HG03135 (cell line): ENCODE results near the gene RPL41.
"Not testable (repeated sequence)": the region's sequence is repeated elsewhere in the genome, so short reads cannot be mapped to it uniquely, and the experiment has no call there.

ENCODE experiments used
- ATAC-seq: cut with Tn5 transposase; IDR thresholded peaks from one replicate; pipeline ENCODE4 v1.9.1; 2021; ENCODE audit warnings: mild to moderate bottlenecking, moderate library complexity; ENCODE audit not compliant: unreplicated experiment

The RPL41 gene

GRCh38 chr12:56102683-56103065 lies 13.8 kb upstream of the RPL41 start:
- no peak for ATAC-seq

DNA sequence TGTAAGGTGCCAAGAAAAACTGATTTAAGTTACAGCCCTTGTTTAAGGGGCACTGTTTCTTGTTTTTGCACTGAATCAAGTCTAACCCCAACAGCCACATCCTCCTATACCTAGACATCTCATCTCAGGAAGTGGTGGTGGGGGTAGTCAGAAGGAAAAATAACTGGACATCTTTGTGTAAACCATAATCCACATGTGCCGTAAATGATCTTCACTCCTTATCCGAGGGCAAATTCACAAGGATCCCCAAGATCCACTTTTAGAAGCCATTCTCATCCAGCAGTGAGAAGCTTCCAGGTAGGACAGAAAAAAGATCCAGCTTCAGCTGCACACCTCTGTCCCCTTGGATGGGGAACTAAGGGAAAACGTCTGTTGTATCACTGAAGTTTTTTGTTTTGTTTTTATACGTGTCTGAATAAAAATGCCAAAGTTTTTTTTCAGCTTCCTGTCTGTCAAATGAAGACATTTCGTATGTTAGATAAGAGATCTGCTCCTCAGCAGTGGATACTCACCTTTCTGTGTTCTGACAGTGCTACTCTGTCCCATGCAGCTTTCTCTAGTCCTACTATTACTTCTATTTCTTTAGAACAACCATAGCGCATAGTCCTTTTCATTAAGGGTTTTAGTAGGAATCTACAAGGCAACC lies 13.2 kb upstream of the RPL41 start:
- no peak for ATAC-seq

- ATAC-seq = no peak
Observed at GRCh38 chr12:56103823-56104108, 12.7 kb upstream of the RPL41 start.

GRCh38 chr12:56104109-56104814 lies 12.2 kb upstream of the RPL41 start, which contains the start of gene PA2G4:
PA2G4 (plus strand) TSS chr12:56104559; CDS start chr12:56104738, 179 bp downstream.
- peak; percentile 96 for ATAC-seq

DNA sequence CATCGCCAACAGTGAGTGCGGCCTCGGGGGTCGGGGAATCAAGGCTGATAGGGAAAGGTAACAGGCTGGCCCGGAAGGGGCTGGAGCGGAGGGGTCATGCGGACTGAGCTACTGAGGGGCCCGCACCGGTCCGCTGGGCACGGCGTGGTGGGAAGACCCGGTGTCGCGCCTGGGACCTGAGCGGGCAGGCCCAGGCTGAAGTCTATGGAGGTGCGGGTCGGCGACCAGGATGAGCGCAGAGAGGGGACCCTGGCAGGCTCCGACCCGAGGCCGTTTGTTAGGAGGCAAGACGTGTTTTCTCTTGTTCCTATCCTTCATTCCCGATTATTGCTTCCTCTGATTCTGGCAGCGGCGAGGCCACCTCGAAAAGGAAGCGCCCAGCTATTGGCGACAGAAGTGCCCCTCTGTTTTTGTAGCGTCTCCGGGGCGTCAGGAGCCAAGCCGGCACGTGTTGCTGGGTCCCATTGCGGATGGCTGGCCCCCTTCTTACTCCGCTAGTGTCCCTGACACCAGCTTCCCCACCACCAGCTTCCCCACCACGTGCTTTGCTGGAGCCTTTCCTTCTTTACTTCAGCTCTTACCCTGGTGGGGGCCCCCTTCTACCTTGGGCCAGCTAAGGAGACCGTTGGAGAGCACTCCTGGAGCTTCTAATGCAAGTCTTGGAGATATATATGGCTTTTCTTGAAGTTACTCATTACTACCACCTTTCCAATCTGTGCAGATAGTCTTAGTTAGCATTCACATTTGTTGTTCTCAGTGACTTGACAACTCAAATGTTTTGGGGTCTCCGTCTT lies 11.4 kb upstream of the RPL41 start:
- ATAC-seq = peak; percentile 6

DNA sequence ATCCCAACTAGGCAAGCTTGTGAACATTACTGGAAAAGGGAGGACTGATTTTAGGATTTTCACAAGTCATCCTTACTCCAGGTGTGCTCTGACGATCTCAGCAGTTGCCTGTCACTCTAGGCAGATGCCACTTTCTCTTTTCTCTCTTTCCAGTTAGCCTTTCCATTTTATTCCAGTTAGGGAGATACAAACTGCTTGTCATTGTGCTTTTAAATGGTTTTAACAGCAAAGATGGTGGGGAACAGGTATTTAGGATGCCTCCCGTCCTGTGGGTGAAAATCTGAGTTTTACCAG lies 10.9 kb upstream of the RPL41 start:
- ATAC-seq = no peak

GRCh38 chr12:56107242-56107641 lies 9.2 kb upstream of the RPL41 start:
- no peak for ATAC-seq

DNA sequence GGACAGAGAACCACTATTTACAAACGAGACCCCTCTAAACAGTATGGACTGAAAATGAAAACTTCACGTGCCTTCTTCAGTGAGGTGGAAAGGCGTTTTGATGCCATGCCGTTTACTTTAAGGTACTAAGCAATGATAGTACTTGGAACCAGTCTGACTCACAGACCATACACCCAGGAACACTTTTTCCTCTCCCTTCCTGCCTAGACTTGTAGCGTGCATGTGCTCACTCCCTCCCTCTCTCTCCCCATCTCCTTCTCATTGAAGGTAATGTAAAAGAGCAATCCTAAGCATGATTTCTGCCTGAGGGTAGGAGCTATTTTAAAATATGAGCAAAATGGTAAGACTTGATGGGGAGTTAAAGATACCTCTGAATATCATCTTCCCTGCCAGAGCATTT lies 5.9 kb upstream of the RPL41 start:
- no peak for ATAC-seq

- ATAC-seq = no peak
Observed at GRCh38 chr12:56114084-56114483, 2.3 kb upstream of the RPL41 start.

GRCh38 chr12:56115329-56115728 lies 1.1 kb upstream of the RPL41 start:
- ATAC-seq = no peak

DNA sequence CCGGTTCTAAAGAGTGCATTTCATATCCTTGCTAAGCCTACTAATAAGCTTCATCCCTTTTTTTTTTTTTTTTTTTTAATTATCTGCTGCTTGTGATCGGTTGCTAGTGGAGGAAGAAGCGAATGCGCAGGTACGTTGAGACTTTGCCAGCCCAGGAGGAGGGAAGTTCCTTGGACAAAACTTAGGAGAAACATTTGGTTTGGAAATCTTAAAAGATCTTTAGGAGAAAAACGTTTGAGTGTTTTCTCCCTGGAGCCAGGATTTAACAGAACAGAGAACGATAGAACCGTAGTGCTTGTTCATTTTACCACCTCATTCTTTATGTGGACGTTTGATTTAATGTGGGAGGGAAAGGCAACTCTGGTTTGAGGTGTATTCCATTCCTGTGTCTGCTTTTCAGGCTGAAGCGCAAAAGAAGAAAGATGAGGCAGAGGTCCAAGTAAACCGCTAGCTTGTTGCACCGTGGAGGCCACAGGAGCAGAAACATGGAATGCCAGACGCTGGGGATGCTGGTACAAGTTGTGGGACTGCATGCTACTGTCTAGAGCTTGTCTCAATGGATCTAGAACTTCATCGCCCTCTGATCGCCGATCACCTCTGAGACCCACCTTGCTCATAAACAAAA lies 761 bp downstream of the RPL41 start:
- ATAC-seq = not testable (repeated sequence)

DNA sequence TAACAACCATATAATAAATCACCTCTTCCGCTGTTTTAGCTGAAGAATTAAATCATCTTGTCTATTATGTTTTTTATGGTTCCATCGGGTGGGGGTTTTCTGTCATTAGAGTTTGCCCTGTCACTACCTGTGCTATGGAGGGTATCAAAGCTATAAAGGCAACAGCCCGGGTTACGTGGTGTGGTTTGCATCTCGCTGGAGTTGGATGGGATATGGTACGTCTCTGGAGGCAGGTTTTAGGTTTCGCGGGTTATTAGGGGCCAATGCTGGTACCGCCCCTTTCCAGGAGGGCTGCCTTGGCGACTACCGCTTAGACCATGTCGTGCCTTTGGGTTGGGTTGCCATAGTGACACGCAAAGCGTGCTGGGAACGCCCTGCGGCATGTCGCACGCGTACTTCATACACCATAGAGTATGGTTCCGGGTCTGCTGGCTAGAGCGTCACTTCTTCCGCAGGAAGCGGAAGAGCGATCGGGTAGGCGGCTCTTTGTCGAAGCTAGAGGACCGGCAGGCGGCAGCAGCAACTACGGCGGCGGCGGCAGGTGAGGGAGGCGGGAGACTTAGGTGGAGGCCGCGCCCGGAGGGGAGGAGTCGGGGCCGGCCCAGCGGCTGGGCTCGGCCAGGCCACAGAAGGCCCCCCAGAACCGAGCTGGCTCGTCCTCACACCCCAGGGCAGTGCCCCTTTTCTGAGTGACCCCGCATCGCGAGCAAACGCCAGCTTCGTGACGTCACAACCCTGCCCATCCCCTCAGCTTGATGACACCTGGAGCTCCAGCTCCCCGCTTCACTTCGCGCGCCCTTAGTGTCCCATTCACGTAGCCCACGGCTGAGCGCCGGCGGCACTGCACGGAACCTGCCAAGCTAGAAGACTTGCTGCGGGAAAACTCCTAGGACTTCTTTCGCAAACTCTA lies 1.6 kb downstream of the RPL41 start, which contains the start of gene ZC3H10:
TSS of gene ZC3H10 (plus strand) at position 489 of the 910 bp plus-strand sequence. CDS start 2,297 bp downstream, outside the sequence.
- ATAC-seq = peak; percentile 83

DNA sequence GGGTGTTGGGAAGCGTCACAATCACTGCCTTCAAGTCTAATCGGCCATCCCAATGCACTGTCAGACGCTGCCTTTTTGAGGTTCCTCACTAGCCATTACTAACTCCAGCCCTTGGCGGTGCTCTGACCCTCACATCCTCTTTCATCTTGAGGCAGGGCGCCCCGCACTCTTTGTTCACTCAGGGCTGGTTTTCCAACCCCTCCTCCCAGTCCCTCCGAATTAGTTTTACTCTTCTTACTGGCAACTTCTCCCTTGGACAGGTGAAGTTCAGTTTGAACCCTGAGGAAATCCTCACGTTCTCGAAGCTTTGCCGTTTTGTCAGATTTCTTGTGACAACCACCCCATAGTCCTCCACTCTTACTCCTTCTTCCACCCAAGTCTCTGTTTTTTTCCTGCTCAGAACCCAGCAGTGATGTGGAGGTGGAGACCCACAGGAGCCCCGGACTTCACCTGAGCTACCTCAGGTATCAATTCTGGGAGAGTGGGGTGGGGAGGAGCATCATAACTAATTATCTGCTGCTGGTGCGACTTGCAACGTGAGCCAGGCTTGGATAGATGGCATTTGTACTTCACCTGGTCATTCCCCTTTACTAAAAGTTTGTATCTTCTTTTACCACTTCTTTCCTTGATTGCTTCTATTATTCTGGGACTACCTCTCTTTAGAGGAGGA lies 2.4 kb downstream of the RPL41 start:
- peak; percentile 0 for ATAC-seq

GRCh38 chr12:56119361-56119796 lies 2.9 kb downstream of the RPL41 start:
- no peak for ATAC-seq

GRCh38 chr12:56120158-56120846 lies 3.9 kb downstream of the RPL41 start:
- no peak for ATAC-seq

GRCh38 chr12:56121204-56121870 lies 4.9 kb downstream of the RPL41 start:
- no peak for ATAC-seq

GRCh38 chr12:56122637-56123036 lies 6.2 kb downstream of the RPL41 start:
- no peak for ATAC-seq

GRCh38 chr12:56124133-56124532 lies 7.7 kb downstream of the RPL41 start:
- ATAC-seq = no peak

DNA sequence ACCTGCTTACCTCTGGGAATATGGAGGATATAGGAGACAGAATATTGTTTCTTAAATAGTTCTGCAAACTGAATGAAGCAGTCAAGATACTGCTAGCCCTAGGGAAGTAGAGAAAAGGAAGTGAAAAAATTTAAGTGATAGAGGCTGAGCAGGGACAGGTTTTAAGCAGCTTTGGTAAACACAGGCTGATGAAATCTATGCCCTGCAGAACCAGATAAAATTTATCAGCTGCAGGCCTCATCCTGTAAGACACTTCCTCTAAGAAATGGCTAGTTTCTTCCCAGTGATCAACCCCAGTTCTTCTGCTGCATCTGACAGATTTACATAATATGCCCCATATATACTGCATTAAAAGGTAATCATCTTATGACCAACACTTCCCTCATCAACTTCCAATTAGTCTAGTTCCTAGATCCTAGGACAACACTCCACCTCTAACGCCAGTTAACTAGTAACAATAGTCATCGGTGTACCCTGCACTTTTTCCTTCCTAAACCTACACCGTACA lies 10.4 kb downstream of the RPL41 start:
- no peak for ATAC-seq
